Temporal lobe (tissue), 2 donors: Measurements from ENCODE around the gene ABHD17B. TPM values are rescaled to one million over a fixed set of nuclear protein-coding genes. Genes with fewer than 3 reads are reported as not detected.

Source experiments
- small RNA-seq: library from RNA; depleted of rRNA; stranded (forward); fragments of <200 nt; gene quantifications from one replicate; pipeline ENCODE3, GENCODE V24; 2014; ENCODE audit warnings: low replicate concordance
- total RNA-seq: library from RNA; depleted of rRNA; stranded (reverse); fragments of >200 nt; gene quantifications from one replicate; pipeline ENCODE4 v1.2.3, GENCODE V29; 2014

ABHD17B gene
- total RNA-seq, 1 donor from 2014 or later = 57.0 TPM

Small RNAs within 50 kb of the gene (small RNA-seq; reads per million reads assigned to genes)
- not detected for gene RF00019

Other genes with a start within 250 kb of the ABHD17B start
- 47.0 TPM for gene CEMIP2, start 142.7 kb downstream of the ABHD17B start, total RNA-seq
- gene C9orf85, start 446 bp upstream of the ABHD17B start, total RNA-seq = 13.3 TPM
- gene C9orf57, start 149.4 kb upstream of the ABHD17B start, total RNA-seq = not detected
- gene GDA, start 238.2 kb upstream of the ABHD17B start, total RNA-seq = 22.6 TPM